Measurements from ENCODE around the gene RNF181.

GRCh38 chr2:85631316-85631715, 35.8 kb downstream of the RNF181 start:
- no peak for TF ChIP-seq POLR2A (IDR thresholded peaks at IDR 0.05; ENCODE audit: low read length)
- TF ChIP-seq GATA1 (IDR thresholded peaks at IDR 0.05; ENCODE audit: low read depth, low read length) = no peak

Data from erythroblast (primary cell).